HEK293T (cell line): ENCODE results near the gene TXNIP.

Experiments
- CTCF ChIA-PET: fragments of 350-600 bp; formaldehyde crosslinking; extraction: SDS; loops from one replicate; lab custom pipeline; 2021; ENCODE audit warnings: antibody characterized with exemption, inconsistent platforms; lab: Yijun Ruan, JAX
- POLR2A ChIA-PET: fragments of 350-600 bp; formaldehyde crosslinking; extraction: SDS; loops from one replicate; lab custom pipeline; 2020; ENCODE audit warnings: antibody characterized with exemption, inconsistent platforms; lab: Yijun Ruan, JAX
- DNase-seq: peaks from one replicate; pipeline ENCODE4 v3.0.0; 2012; ENCODE audit warnings: mixed read lengths; ENCODE audit errors: extremely low spot score
- ARNT ChIP-seq: fragments of 450-650 bp; IDR thresholded peaks from 2 replicates; pipeline ENCODE4 v1.6.1; 2017; ENCODE audit warnings: mild to moderate bottlenecking
- BHLHE40 ChIP-seq: fragments of 450-650 bp; IDR thresholded peaks from 2 replicates; pipeline ENCODE4 v1.6.1; 2016; ENCODE audit warnings: mild to moderate bottlenecking, moderate library complexity, borderline replicate concordance
- CTBP1 ChIP-seq: fragments of 450-650 bp; IDR thresholded peaks from 2 replicates; pipeline ENCODE4 v1.6.1; 2016; ENCODE audit warnings: borderline replicate concordance
- ELF4 ChIP-seq: fragments of 450-650 bp; IDR thresholded peaks from 2 replicates; pipeline ENCODE4 v1.6.1; 2017; ENCODE audit warnings: antibody characterized with exemption
- FOXA1 ChIP-seq: fragments of 450-650 bp; IDR thresholded peaks from 2 replicates; pipeline ENCODE4 v1.6.1; 2016; ENCODE audit warnings: mild to moderate bottlenecking
- FOXK2 ChIP-seq: fragments of 450-650 bp; IDR thresholded peaks from 2 replicates; pipeline ENCODE4 v1.6.1; 2016; ENCODE audit warnings: mild to moderate bottlenecking
- FOXM1 ChIP-seq: fragments of 450-650 bp; IDR thresholded peaks from 2 replicates; pipeline ENCODE4 v1.6.1; 2017; ENCODE audit warnings: mild to moderate bottlenecking, borderline replicate concordance
- HDGF ChIP-seq: fragments of 450-650 bp; IDR thresholded peaks from 2 replicates; pipeline ENCODE4 v1.6.1; 2017; ENCODE audit warnings: antibody characterized with exemption, borderline replicate concordance
- L3MBTL2 ChIP-seq: fragments of 450-650 bp; conservative IDR thresholded peaks from 2 replicates; pipeline ENCODE4 v1.6.1; 2016; ENCODE audit warnings: mild to moderate bottlenecking
- LEF1 ChIP-seq: fragments of 450-650 bp; IDR thresholded peaks from 2 replicates; pipeline ENCODE4 v1.6.1; 2017; ENCODE audit warnings: mild to moderate bottlenecking, borderline replicate concordance
- NFRKB ChIP-seq: fragments of 450-650 bp; IDR thresholded peaks from 2 replicates; pipeline ENCODE4 v1.6.1; 2016; ENCODE audit warnings: mild to moderate bottlenecking, moderate library complexity
- PKNOX1 ChIP-seq: fragments of 450-650 bp; IDR thresholded peaks from 2 replicates; pipeline ENCODE4 v1.6.1; 2016
- SP1 ChIP-seq: fragments of 450-650 bp; IDR thresholded peaks from 2 replicates; pipeline ENCODE4 v1.6.1; 2017
- SUZ12 ChIP-seq: fragments of 450-650 bp; IDR thresholded peaks from 2 replicates; pipeline ENCODE4 v1.6.1; 2016; ENCODE audit warnings: mild to moderate bottlenecking
- TARDBP ChIP-seq: fragments of 450-650 bp; IDR thresholded peaks from 2 replicates; pipeline ENCODE4 v1.6.1; 2016
- ZNF384 ChIP-seq: fragments of 450-650 bp; IDR thresholded peaks from 2 replicates; pipeline ENCODE4 v1.6.1; 2016

Gene TXNIP

GRCh38 chr1:145994391-145995120, 1.8 kb downstream of the TXNIP start:
- no peak for DNase-seq
- ChIA-PET POLR2A (interaction anchor here (0.9 to 8.2 kb wide), 7 partner anchors 14 to 135 kb away, joined by 3 to 115 read pairs (median 6); partner anchors contain the start of genes ANKRD34A, POLR3GL and RBM8A), CTCF (interaction anchor here (0.6 to 3.0 kb wide), 3 partner anchors 11 to 16 kb away, joined by 4 to 13 read pairs (median 4); no protein-coding TSS in a partner anchor)
- no peak for TF ChIP-seq LEF1
- TF ChIP-seq PKNOX1 = 0 out of 2 replicates have a peak, but pooled peaks have one; percentile 6

GRCh38 chr1:145993618-145994390, 2.6 kb downstream of the TXNIP start:
- CTCF ChIA-PET = interaction anchor here (0.6 to 3.0 kb wide), 2 partner anchors 12 to 15 kb away, joined by 4 to 13 read pairs; no protein-coding TSS in a partner anchor
- no peak for DNase-seq
- TF ChIP-seq FOXK2 = no peak
- no peak for TF ChIP-seq LEF1
- TF ChIP-seq NFRKB = no peak
- no peak for TF ChIP-seq L3MBTL2
- no peak for TF ChIP-seq SP1
- TF ChIP-seq SUZ12 = no peak
- TF ChIP-seq FOXA1 = no peak
- TF ChIP-seq ZNF384 = no peak
- TF ChIP-seq BHLHE40 = no peak
- no peak for TF ChIP-seq PKNOX1
- TF ChIP-seq TARDBP = no peak
- no peak for TF ChIP-seq ELF4
- no peak for TF ChIP-seq CTBP1
- TF ChIP-seq HDGF = no peak
- TF ChIP-seq ARNT = no peak
- no peak for TF ChIP-seq FOXM1
- POLR2A ChIA-PET = interaction anchor here (1.1 to 8.2 kb wide), 6 partner anchors 9 to 134 kb away, joined by 3 to 115 read pairs (median 12); partner anchors contain the start of genes ANKRD34A, POLR3GL and RBM8A

GRCh38 chr1:145992958-145993617, 3.3 kb downstream of the TXNIP start:
- ChIA-PET CTCF (interaction anchor here (3.0 kb wide), 1 partner anchor 15 kb away, joined by 13 read pairs; no protein-coding TSS in a partner anchor), POLR2A (interaction anchor here (1.9 to 8.2 kb wide), 4 partner anchors 10 to 66 kb away, joined by 6 to 115 read pairs (median 18); partner anchors contain the start of genes ANKRD34A, POLR3GL and RBM8A)
- no peak for TF ChIP-seq BHLHE40
- TF ChIP-seq TARDBP = no peak
- no peak for TF ChIP-seq SUZ12
- no peak for DNase-seq

- TF ChIP-seq SUZ12 = no peak
- TF ChIP-seq L3MBTL2 = no peak
- no peak for TF ChIP-seq FOXM1
- no peak for DNase-seq
- ChIA-PET POLR2A (interaction anchor here (0.6 to 8.2 kb wide), 6 partner anchors 11 to 65 kb away, joined by 3 to 115 read pairs (median 12); partner anchors contain the start of genes ANKRD34A, POLR3GL and RBM8A), CTCF (interaction anchor here (0.8 to 3.0 kb wide), 2 partner anchors 14 to 15 kb away, joined by 3 to 13 read pairs; no protein-coding TSS in a partner anchor)
Observed at GRCh38 chr1:145992502-145992936, 3.9 kb downstream of the TXNIP start.

GRCh38 chr1:145991735-145992412, 4.5 kb downstream of the TXNIP start:
- ChIA-PET CTCF (interaction anchor here (0.8 to 3.0 kb wide), 2 partner anchors 14 to 16 kb away, joined by 3 to 13 read pairs; no protein-coding TSS in a partner anchor), POLR2A (interaction anchor here (0.6 to 8.2 kb wide), 8 partner anchors 11 to 64 kb away, joined by 3 to 115 read pairs (median 5); partner anchors contain the start of genes ANKRD34A, LIX1L, POLR3GL and RBM8A)
- DNase-seq = no peak
- TF ChIP-seq L3MBTL2 = no peak

- CTCF ChIA-PET = interaction anchor here (0.7 to 1.6 kb wide), 5 partner anchors 9 to 99 kb away, joined by 3 to 8 read pairs (median 4); no protein-coding TSS in a partner anchor
Observed at GRCh38 chr1:145990249-145990855, 6.0 kb downstream of the TXNIP start.

More at GRCh38 chr1:145990249-145990855, 6.0 kb downstream of the TXNIP start:
- TF ChIP-seq FOXM1 (no peak), ELF4 (no peak), HDGF (no peak), NFRKB (no peak), PKNOX1 (no peak), FOXK2 (no peak), LEF1 (no peak), CTBP1 (no peak), BHLHE40 (no peak), FOXA1 (no peak), L3MBTL2 (no peak), ARNT (no peak), SP1 (no peak), ZNF384 (no peak)
- DNase-seq = no peak
- POLR2A ChIA-PET = interaction anchor here (1.1 to 8.2 kb wide), 4 partner anchors 10 to 99 kb away, joined by 3 to 115 read pairs (median 4); partner anchors contain the start of gene RBM8A
